SK-N-SH (cell line): ENCODE measurements around the gene ASB5. TPM values are rescaled to one million over a fixed set of nuclear protein-coding genes. Genes with fewer than 3 reads are reported as not detected.

Source experiments
- CTCF ChIA-PET: fragments of 300-600, 350-600 bp; formaldehyde crosslinking; extraction: SDS; loops from one replicate; lab custom pipeline; 2021; lab: Yijun Ruan, JAX
- POLR2A ChIA-PET: fragments of 350-600 bp; sonication (Branson Sonifier 250); formaldehyde crosslinking; extraction: SDS; loops from one replicate; lab custom pipeline; 2020; ENCODE audit warnings: antibody characterized with exemption, inconsistent platforms; lab: Yijun Ruan, JAX
- DNase-seq: peaks from one replicate; pipeline ENCODE4 v3.0.0; 2012
- H2AFZ ChIP-seq: fragments of 200-600 bp; sonication (generic); 2 replicates; pipeline ENCODE4 v1.8.1; 2016; ENCODE audit warnings: antibody characterized with exemption, mild to moderate bottlenecking, low read depth
- H3F3A ChIP-seq: fragments of 200-600 bp; sonication (generic); replicated peaks from 2 replicates; pipeline ENCODE3; 2016; ENCODE audit warnings: antibody characterized with exemption, mild to moderate bottlenecking; ENCODE audit not compliant: insufficient read depth
- H3K27ac ChIP-seq, 2 experiments: fragments of 200-500 bp in 1 of 2; fragments of 200-600 bp in 1 of 2; sonication (Bioruptor generic) in 1 of 2; sonication (generic), shearing (Covaris generic) in 1 of 2; 2 replicates each; pipeline versions ENCODE4 v1.5.1 to v1.6.1; 2014 to 2016; ENCODE audit warnings: low read depth in 2 of 2, inconsistent platforms in 1 of 2, low read length in 1 of 2, mild to moderate bottlenecking in 1 of 2, mixed read lengths in 1 of 2
- H3K27me3 ChIP-seq: fragments of 200-600 bp; sonication (generic), shearing (Covaris generic); 2 replicates; pipeline ENCODE4 v1.6.1; 2016; ENCODE audit warnings: mixed run types; ENCODE audit not compliant: insufficient read depth
- H3K36me3 ChIP-seq, 2 experiments: fragments of 200-500 bp in 1 of 2; fragments of 200-600 bp in 1 of 2; sonication (Bioruptor generic) in 1 of 2; sonication (generic) in 1 of 2; replicated peaks in 1 of 2; 2 replicates each; pipeline versions ENCODE3 to v1.5.1; 2014 to 2016; ENCODE audit warnings: low read length in 1 of 2, mild to moderate bottlenecking in 1 of 2; ENCODE audit not compliant: insufficient read depth in 2 of 2, control insufficient read depth in 1 of 2
- H3K4me1 ChIP-seq, 2 experiments: fragments of 200-500 bp in 1 of 2; fragments of 200-600 bp in 1 of 2; sonication (Bioruptor generic) in 1 of 2; sonication (generic), shearing (Covaris generic) in 1 of 2; 2 replicates each; pipeline versions ENCODE4 v1.5.1 to v1.6.1; 2014 to 2016; ENCODE audit warnings: low read depth in 1 of 2, low read length in 1 of 2, mixed run types in 1 of 2; ENCODE audit not compliant: insufficient read depth in 2 of 2, control insufficient read depth in 1 of 2
- H3K4me2 ChIP-seq: fragments of 200-600 bp; sonication (generic), shearing (Covaris generic); 2 replicates; pipeline ENCODE4 v1.6.1; 2017; ENCODE audit warnings: mixed run types
- H3K4me3 ChIP-seq, 2 experiments: fragments of 200-500 bp in 1 of 2; fragments of 200-600 bp in 1 of 2; sonication (Bioruptor generic) in 1 of 2; sonication (generic), shearing (Covaris generic) in 1 of 2; 2 replicates each; pipeline versions ENCODE4 v1.5.1 to v1.8.1; 2014 to 2016; ENCODE audit warnings: low read depth in 2 of 2, inconsistent platforms in 1 of 2, low read length in 1 of 2, mild to moderate bottlenecking in 1 of 2, mixed read lengths in 1 of 2, moderate library complexity in 1 of 2
- H3K79me2 ChIP-seq: fragments of 200-600 bp; sonication (generic); 2 replicates; pipeline ENCODE4 v1.8.1; 2017; ENCODE audit warnings: mild to moderate bottlenecking; ENCODE audit not compliant: insufficient read depth
- H3K9ac ChIP-seq: fragments of 200-600 bp; sonication (generic); 2 replicates; pipeline ENCODE4 v1.6.1; 2017; ENCODE audit warnings: mixed run types
- H3K9me2 ChIP-seq: fragments of 200-600 bp; sonication (generic); 2 replicates; pipeline ENCODE4 v1.6.1; 2017; ENCODE audit warnings: mixed run types
- H3K9me3 ChIP-seq: fragments of 200-600 bp; sonication (generic); 2 replicates; pipeline ENCODE4 v1.6.1; 2017; ENCODE audit warnings: mixed run types, mild to moderate bottlenecking, moderate library complexity
- H4K20me1 ChIP-seq: fragments of 200-600 bp; sonication (generic); 2 replicates; pipeline ENCODE4 v1.6.1; 2017; ENCODE audit warnings: mild to moderate bottlenecking, mixed run types; ENCODE audit not compliant: insufficient read depth
- ELF1 ChIP-seq: IDR thresholded peaks from 2 replicates; pipeline ENCODE4 v1.4.0; 2012
- FOXM1 ChIP-seq: IDR thresholded peaks from 2 replicates; pipeline ENCODE4 v1.4.0; 2012; ENCODE audit warnings: low read depth, mild to moderate bottlenecking
- MAX ChIP-seq: IDR thresholded peaks from 2 replicates; pipeline ENCODE4 v1.4.0; 2012; ENCODE audit warnings: low read depth
- MXI1 ChIP-seq: IDR thresholded peaks from 2 replicates; pipeline ENCODE4 v1.6.1; 2012; ENCODE audit warnings: mild to moderate bottlenecking, low read depth, low read length, improper control_type of control experiment
- NFIC ChIP-seq: IDR thresholded peaks from 2 replicates; pipeline ENCODE4 v1.4.0; 2012; ENCODE audit warnings: borderline replicate concordance
- NRF1 ChIP-seq: IDR thresholded peaks from 2 replicates; pipeline ENCODE4 v1.6.1; 2012; ENCODE audit warnings: low read depth, mild to moderate bottlenecking, low read length
- POLR2AphosphoS5 ChIP-seq: IDR thresholded peaks from 2 replicates; pipeline ENCODE4 v1.6.1; 2012; ENCODE audit warnings: low read depth, low read length
- RAD21 ChIP-seq: IDR thresholded peaks from 2 replicates; pipeline ENCODE4 v1.6.1; 2012; ENCODE audit warnings: mild to moderate bottlenecking, low read length
- RCOR1 ChIP-seq: fragments of 150-350 bp; IDR thresholded peaks from 2 replicates; pipeline ENCODE4 v1.6.1; 2017; ENCODE audit warnings: antibody characterized with exemption, low read length
- RFX5 ChIP-seq: IDR thresholded peaks from 2 replicates; pipeline ENCODE4 v1.6.1; 2012; ENCODE audit warnings: mild to moderate bottlenecking, improper control_type of control experiment, low read length
- RXRA ChIP-seq: IDR thresholded peaks from 2 replicates; pipeline ENCODE4 v1.4.0; 2012; ENCODE audit warnings: low read depth, mild to moderate bottlenecking, borderline replicate concordance
- SMC3 ChIP-seq: IDR thresholded peaks from 2 replicates; pipeline ENCODE4 v1.6.1; 2012; ENCODE audit warnings: low read depth, low read length, improper control_type of control experiment
- TAF1 ChIP-seq: IDR thresholded peaks from 2 replicates; pipeline ENCODE4 v1.6.1; 2012; ENCODE audit warnings: low read depth, mild to moderate bottlenecking, low read length, moderate library complexity, borderline replicate concordance
- USF2 ChIP-seq: fragments of 150-350 bp; IDR thresholded peaks from 2 replicates; pipeline ENCODE4 v1.6.1; 2017; ENCODE audit warnings: antibody characterized with exemption, low read length, low read depth, borderline replicate concordance
- YY1 ChIP-seq: IDR thresholded peaks from 2 replicates; pipeline ENCODE4 v1.4.0; 2012; ENCODE audit warnings: low read depth, mild to moderate bottlenecking
- WGBS: methylation state at CpG from one replicate; pipeline ENCODE4 v1.1.6; 2017; ENCODE audit warnings: low lambda C conversion rate; 5-methylcytosine and 5-hydroxymethylcytosine counted together
- polyA plus RNA-seq, 3 experiments: library from polyadenylated mRNA; depleted of rRNA; stranded (reverse); fragments of >200 nt; gene quantifications; 2 replicates each; pipeline ENCODE4 v1.2.3, GENCODE V29; 2012
- TF ChIP-seq, protein P1 (sequence below): IDR thresholded peaks from 2 replicates; pipeline ENCODE4 v1.4.0; 2012; ENCODE audit warnings: low read depth, borderline replicate concordance
- TF ChIP-seq, protein P2 (sequence below): fragments of 200-600 bp; sonication (generic); IDR thresholded peaks from 2 replicates; pipeline ENCODE4 v1.6.1; 2017; ENCODE audit warnings: antibody characterized with exemption, mild to moderate bottlenecking, moderate library complexity

Gene ASB5
- polyA plus RNA-seq, 1 of the 3 experiments (the other 2 are of a cell fraction): 0.13 TPM

- no peaks in the 10 kb centered on the region for H4K20me1 ChIP-seq
- peaks cover 7 to 18% of the 10 kb centered on the region in 2 experiments; a peak in 3 of 4 replicates for H3K4me1 ChIP-seq
- H3K79me2 ChIP-seq: no peaks in the 10 kb centered on the region
- no peak overlapping the region for H3K4me3 ChIP-seq
- no peak for DNase-seq
- H3K9me2 ChIP-seq: no peaks in the 10 kb centered on the region
- no peak overlapping the region for H3K27ac ChIP-seq
- H2AFZ ChIP-seq: no peak overlapping the region
- CTCF ChIA-PET: no interaction called here
- H3K27me3 ChIP-seq: no peaks in the 10 kb centered on the region
- no peak overlapping the region for H3K9ac ChIP-seq
- no peak for TF ChIP-seq YY1
- TF ChIP-seq MAX: no peak
- peaks cover 12% of the 10 kb centered on the region for H3F3A ChIP-seq
- WGBS: 59% methylated on average over 2 of the region's 2 CpGs
- H3K36me3 ChIP-seq: no peaks in the 10 kb centered on the region
- H3K9me3 ChIP-seq: no peaks in the 10 kb centered on the region
- POLR2A ChIA-PET: no interaction called here
- no peak overlapping the region for H3K4me2 ChIP-seq
These were observed 81.4 kb downstream of the ASB5 start for GRCh38 chr4:176187624-176188023.

DNA sequence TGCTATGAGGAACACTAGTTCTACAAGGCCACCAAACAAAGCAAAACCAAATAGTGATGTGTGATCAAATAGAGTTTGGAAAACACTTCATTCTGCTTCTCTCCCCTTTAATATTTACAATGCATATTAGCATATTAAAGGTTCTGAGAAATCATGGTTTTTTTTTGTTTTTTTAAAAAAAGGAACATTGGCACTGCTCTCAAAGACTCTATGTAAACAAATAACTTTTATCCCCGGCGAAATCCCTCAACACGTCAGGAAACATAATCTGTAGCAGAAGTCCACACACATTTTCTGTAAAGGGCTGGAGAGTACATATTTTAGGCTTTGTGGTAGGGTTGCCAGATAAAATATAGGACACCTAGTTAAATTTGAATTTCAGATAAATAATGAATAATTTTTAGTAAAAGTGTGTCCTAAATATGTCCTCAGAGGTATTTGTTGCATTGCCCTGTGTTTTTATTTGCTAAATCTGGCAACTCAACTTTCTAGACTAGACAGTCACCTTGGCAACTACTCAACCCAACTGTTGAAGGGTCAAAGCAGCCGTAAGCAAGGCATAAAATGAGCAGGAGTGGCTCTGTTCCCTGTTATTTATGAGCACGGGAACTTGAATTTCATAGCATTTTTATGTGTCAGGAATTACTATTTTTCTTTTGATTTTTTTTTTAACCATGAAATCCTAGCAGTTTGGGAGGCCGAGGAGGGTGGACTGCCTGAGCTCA, 82.2 kb downstream of the ASB5 start:
- Histone ChIP-seq H3K4me3 (no peak overlapping the region), H3K27ac (no peak overlapping the region), H3F3A (peaks cover 4% of the 10 kb centered on the region), H3K9me2 (no peaks in the 10 kb centered on the region), H3K27me3 (no peaks in the 10 kb centered on the region), H3K79me2 (no peaks in the 10 kb centered on the region), H3K36me3 (no peaks in the 10 kb centered on the region), H2AFZ (no peak overlapping the region), H3K4me2 (no peak overlapping the region), H3K4me1 (peaks cover 0 to 11% of the 10 kb centered on the region in 2 experiments; a peak in 3 of 4 replicates), H4K20me1 (no peaks in the 10 kb centered on the region), H3K9ac (no peak overlapping the region), H3K9me3 (no peaks in the 10 kb centered on the region)
- ChIA-PET POLR2A (no interaction called here), CTCF (no interaction called here)
- no peak for DNase-seq
- 94% methylated on average over 6 of the region's 6 CpGs for WGBS
- TF ChIP-seq, protein P1, sequence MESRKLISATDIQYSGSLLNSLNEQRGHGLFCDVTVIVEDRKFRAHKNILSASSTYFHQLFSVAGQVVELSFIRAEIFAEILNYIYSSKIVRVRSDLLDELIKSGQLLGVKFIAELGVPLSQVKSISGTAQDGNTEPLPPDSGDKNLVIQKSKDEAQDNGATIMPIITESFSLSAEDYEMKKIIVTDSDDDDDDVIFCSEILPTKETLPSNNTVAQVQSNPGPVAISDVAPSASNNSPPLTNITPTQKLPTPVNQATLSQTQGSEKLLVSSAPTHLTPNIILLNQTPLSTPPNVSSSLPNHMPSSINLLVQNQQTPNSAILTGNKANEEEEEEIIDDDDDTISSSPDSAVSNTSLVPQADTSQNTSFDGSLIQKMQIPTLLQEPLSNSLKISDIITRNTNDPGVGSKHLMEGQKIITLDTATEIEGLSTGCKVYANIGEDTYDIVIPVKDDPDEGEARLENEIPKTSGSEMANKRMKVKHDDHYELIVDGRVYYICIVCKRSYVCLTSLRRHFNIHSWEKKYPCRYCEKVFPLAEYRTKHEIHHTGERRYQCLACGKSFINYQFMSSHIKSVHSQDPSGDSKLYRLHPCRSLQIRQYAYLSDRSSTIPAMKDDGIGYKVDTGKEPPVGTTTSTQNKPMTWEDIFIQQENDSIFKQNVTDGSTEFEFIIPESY: no peak
- no peak for TF ChIP-seq SMC3
- TF ChIP-seq POLR2AphosphoS5: no peak
- TF ChIP-seq RAD21: no peak
- TF ChIP-seq USF2: no peak
- no peak for TF ChIP-seq TAF1
- TF ChIP-seq, protein P2, sequence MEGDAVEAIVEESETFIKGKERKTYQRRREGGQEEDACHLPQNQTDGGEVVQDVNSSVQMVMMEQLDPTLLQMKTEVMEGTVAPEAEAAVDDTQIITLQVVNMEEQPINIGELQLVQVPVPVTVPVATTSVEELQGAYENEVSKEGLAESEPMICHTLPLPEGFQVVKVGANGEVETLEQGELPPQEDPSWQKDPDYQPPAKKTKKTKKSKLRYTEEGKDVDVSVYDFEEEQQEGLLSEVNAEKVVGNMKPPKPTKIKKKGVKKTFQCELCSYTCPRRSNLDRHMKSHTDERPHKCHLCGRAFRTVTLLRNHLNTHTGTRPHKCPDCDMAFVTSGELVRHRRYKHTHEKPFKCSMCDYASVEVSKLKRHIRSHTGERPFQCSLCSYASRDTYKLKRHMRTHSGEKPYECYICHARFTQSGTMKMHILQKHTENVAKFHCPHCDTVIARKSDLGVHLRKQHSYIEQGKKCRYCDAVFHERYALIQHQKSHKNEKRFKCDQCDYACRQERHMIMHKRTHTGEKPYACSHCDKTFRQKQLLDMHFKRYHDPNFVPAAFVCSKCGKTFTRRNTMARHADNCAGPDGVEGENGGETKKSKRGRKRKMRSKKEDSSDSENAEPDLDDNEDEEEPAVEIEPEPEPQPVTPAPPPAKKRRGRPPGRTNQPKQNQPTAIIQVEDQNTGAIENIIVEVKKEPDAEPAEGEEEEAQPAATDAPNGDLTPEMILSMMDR: no peak
- TF ChIP-seq NRF1: no peak
- TF ChIP-seq RCOR1: no peak
- TF ChIP-seq NFIC: no peak
- TF ChIP-seq RXRA: no peak
- no peak for TF ChIP-seq ELF1
- no peak for TF ChIP-seq RFX5
- no peak for TF ChIP-seq MXI1
- TF ChIP-seq FOXM1: no peak
